Endodermal cell (in vitro differentiated cells): ENCODE data around the gene SMPD2. TPM values are rescaled to one million over a fixed set of nuclear protein-coding genes. Genes with fewer than 3 reads are reported as not detected.

ENCODE experiments used
- DNase-seq: peaks from one replicate; pipeline ENCODE4 v3.0.0-alpha.2; 2017
- H3K27ac ChIP-seq: 2 replicates; pipeline ENCODE4 v1.5.1; 2013; ENCODE audit warnings: mild to moderate bottlenecking, low read depth, low read length, moderate library complexity
- H3K27me3 ChIP-seq: 2 replicates; pipeline ENCODE4 v1.6.1; 2013; ENCODE audit warnings: mild to moderate bottlenecking, low read length, moderate library complexity; ENCODE audit not compliant: insufficient read depth, control insufficient read depth, poor library complexity, severe bottlenecking
- H3K36me3 ChIP-seq: 2 replicates; pipeline ENCODE4 v1.7.0; 2013; ENCODE audit warnings: mild to moderate bottlenecking, low read length, moderate library complexity; ENCODE audit not compliant: control insufficient read depth, insufficient read depth
- H3K4me1 ChIP-seq: one replicate; pipeline ENCODE4 v1.7.0; 2013; ENCODE audit warnings: low read length; ENCODE audit not compliant: control insufficient read depth, insufficient read depth
- H3K4me3 ChIP-seq: 2 replicates; pipeline ENCODE4 v1.5.1; 2013; ENCODE audit warnings: mild to moderate bottlenecking, low read length, moderate library complexity
- H3K9ac ChIP-seq: 2 replicates; pipeline ENCODE4 v1.6.1; 2013; ENCODE audit warnings: mild to moderate bottlenecking, low read length, moderate library complexity; ENCODE audit not compliant: poor library complexity, severe bottlenecking; ENCODE audit errors: extremely low read depth
- H3K9me3 ChIP-seq: 2 replicates; pipeline ENCODE4 v1.6.1; 2013; ENCODE audit warnings: mild to moderate bottlenecking, low read length, moderate library complexity; ENCODE audit not compliant: control insufficient read depth
- H3K27ac Mint-ChIP-seq: 2 replicates; pipeline ENCODE4 v1.8.0; 2020; ENCODE audit warnings: mixed read lengths
- H3K27me3 Mint-ChIP-seq: 2 replicates; pipeline ENCODE4 v1.8.0; 2021; ENCODE audit warnings: mild to moderate bottlenecking, mixed read lengths; ENCODE audit not compliant: insufficient read depth
- H3K36me3 Mint-ChIP-seq: 2 replicates; pipeline ENCODE4 v1.8.0; 2020; ENCODE audit warnings: low read depth, mixed read lengths
- H3K4me1 Mint-ChIP-seq: 2 replicates; pipeline ENCODE4 v1.8.0; 2020; ENCODE audit warnings: mixed read lengths
- H3K4me3 Mint-ChIP-seq: 2 replicates; pipeline ENCODE4 v1.8.0; 2020; ENCODE audit warnings: mild to moderate bottlenecking, moderate library complexity, mixed read lengths
- H3K9me3 Mint-ChIP-seq: 2 replicates; pipeline ENCODE4 v1.8.0; 2020; ENCODE audit warnings: mild to moderate bottlenecking, mixed read lengths
- CTCF ChIP-seq: fragments of 200-600 bp; sonication (generic); conservative IDR thresholded peaks from 2 replicates; pipeline ENCODE4 v1.5.0; 2021; ENCODE audit warnings: antibody characterized with exemption, mild to moderate bottlenecking
- WGBS, 2 experiments: methylation state at CpG; one replicate each; pipeline versions ENCODE4 v1.1.5 to v1.1.7; 2013; ENCODE audit warnings: missing lambda C conversion rate in 2 of 2, mixed read lengths in 1 of 2; ENCODE audit not compliant: insufficient coverage in 1 of 2, insufficient read length in 1 of 2; 5-methylcytosine and 5-hydroxymethylcytosine counted together
- total RNA-seq, 2 donors: library from RNA; stranded (reverse); fragmentation: NEBNext Ultra II Directional in 1 of 2; extraction: Animal tissue kit (Norgen Biotek cat#: 25700) in 1 of 2; gene quantifications; 2 replicates in 1 of 2; 3 replicates in 1 of 2; pipeline ENCODE4 v1.2.1, GENCODE V29; 2021

The SMPD2 gene
- total RNA-seq, 2 donors from 2014 or later, result 11.1 to 12.0 TPM

- Mint-ChIP-seq H3K4me1 (peaks cover 21% of the 10 kb centered on the region), H3K27ac (no peak overlapping the region), H3K9me3 (no peaks in the 10 kb centered on the region), H3K36me3 (peaks cover 1% of the 10 kb centered on the region), H3K27me3 (peaks cover 40% of the 10 kb centered on the region), H3K4me3 (peak overlapping the region; percentile 79)
- TF ChIP-seq CTCF, result no peak
- peak overlapping the region; percentile 78 for H3K27ac ChIP-seq
- no peak for DNase-seq
- WGBS, 2 experiments, result 94 to 96% methylated on average over 11 to 27 of the region's 27 CpGs
- H3K4me3 ChIP-seq, result no peak overlapping the region
- H3K4me1 ChIP-seq, result no peaks in the 10 kb centered on the region
- H3K27me3 ChIP-seq, result peaks cover 32% of the 10 kb centered on the region
- no peaks in the 10 kb centered on the region for H3K9me3 ChIP-seq
- H3K9ac ChIP-seq, result no peak overlapping the region
- H3K36me3 ChIP-seq, result no peaks in the 10 kb centered on the region
Measured at GRCh38 chr6:109453594-109454495, 13.3 kb downstream of the SMPD2 start.

- WGBS, 2 experiments, result 12 to 13% methylated on average over 7 to 48 of the region's 48 CpGs
- H3K36me3 ChIP-seq, result no peaks in the 10 kb centered on the region
- TF ChIP-seq CTCF, result no peak
- H3K9ac ChIP-seq, result peak overlapping the region; percentile 20
- peak overlapping the region; percentile 80 for H3K4me3 ChIP-seq
- H3K27me3 Mint-ChIP-seq, result peaks cover 40% of the 10 kb centered on the region
- no peak overlapping the region for H3K27ac Mint-ChIP-seq
- peak overlapping the region; percentile 79 for H3K4me3 Mint-ChIP-seq
- peaks cover 6% of the 10 kb centered on the region for H3K4me1 ChIP-seq
- peaks cover 30% of the 10 kb centered on the region for H3K4me1 Mint-ChIP-seq
- peaks cover 32% of the 10 kb centered on the region for H3K27me3 ChIP-seq
- peaks cover 1% of the 10 kb centered on the region for H3K36me3 Mint-ChIP-seq
- H3K9me3 ChIP-seq, result no peaks in the 10 kb centered on the region
- H3K27ac ChIP-seq, result peak overlapping the region; percentile 78
- no peak for DNase-seq
- H3K9me3 Mint-ChIP-seq, result no peaks in the 10 kb centered on the region
Measured at GRCh38 chr6:109454496-109455436, 14.2 kb downstream of the SMPD2 start.

- H3K36me3 Mint-ChIP-seq, result peaks cover 1% of the 10 kb centered on the region
- H3K4me1 Mint-ChIP-seq, result peaks cover 33% of the 10 kb centered on the region
- H3K27ac ChIP-seq, result peak within 1 kb of the TSS; percentile 78
- peak within 1 kb of the TSS; percentile 79 for H3K4me3 Mint-ChIP-seq
- H3K27me3 Mint-ChIP-seq, result peaks cover 40% of the 10 kb centered on the region
- H3K9me3 ChIP-seq, result no peaks in the 10 kb centered on the region
- H3K9me3 Mint-ChIP-seq, result no peaks in the 10 kb centered on the region
- 0% methylated on average over 8 to 70 of the region's 70 CpGs for WGBS, 2 experiments
- peak within 1 kb of the TSS; percentile 80 for H3K4me3 ChIP-seq
- H3K4me1 ChIP-seq, result peaks cover 9% of the 10 kb centered on the region
- TF ChIP-seq CTCF, result peak; percentile 54
- no peaks in the 10 kb centered on the region for H3K36me3 ChIP-seq
- H3K27me3 ChIP-seq, result peaks cover 32% of the 10 kb centered on the region
- DNase-seq, result peak; percentile 89
- peak within 1 kb of the TSS; percentile 20 for H3K9ac ChIP-seq
- no peak within 1 kb of the TSS for H3K27ac Mint-ChIP-seq
Measured at GRCh38 chr6:109455437-109456110, 15.1 kb downstream of the SMPD2 start, which contains the start of gene MICAL1. Gene MICAL1, minus strand, starts transcription at chr6:109455772. Its CDS starts 1,576 bp downstream, at chr6:109454196.
